LHCN-M2 (cell line): ENCODE data around the gene CNIH2. TPM values are rescaled to one million over a fixed set of nuclear protein-coding genes. Genes with fewer than 3 reads are reported as not detected.
"Not testable (repeated sequence)": the region's sequence is repeated elsewhere in the genome, so short reads cannot be mapped to it uniquely, and the experiment has no call there.

Experiments
- DNase-seq: peaks from one replicate; pipeline ENCODE4 v3.0.0-alpha.2; 2012; ENCODE audit warnings: low read depth
- polyA plus RNA-seq: library from polyadenylated mRNA; unstranded; fragments of >200 nt; gene quantifications from one replicate; pipeline ENCODE4 v1.2.1, GENCODE V29; 2012; ENCODE audit warnings: missing spikeins
- total RNA-seq: library from RNA; depleted of rRNA; stranded (reverse); fragments of >200 nt; gene quantifications from 2 replicates; pipeline ENCODE4 v1.2.3, GENCODE V29; 2014; rRNA removed

Gene CNIH2
- 0.86 and 1.9 TPM in 2 replicates for total RNA-seq
- polyA plus RNA-seq: 1.2 TPM

DNA sequence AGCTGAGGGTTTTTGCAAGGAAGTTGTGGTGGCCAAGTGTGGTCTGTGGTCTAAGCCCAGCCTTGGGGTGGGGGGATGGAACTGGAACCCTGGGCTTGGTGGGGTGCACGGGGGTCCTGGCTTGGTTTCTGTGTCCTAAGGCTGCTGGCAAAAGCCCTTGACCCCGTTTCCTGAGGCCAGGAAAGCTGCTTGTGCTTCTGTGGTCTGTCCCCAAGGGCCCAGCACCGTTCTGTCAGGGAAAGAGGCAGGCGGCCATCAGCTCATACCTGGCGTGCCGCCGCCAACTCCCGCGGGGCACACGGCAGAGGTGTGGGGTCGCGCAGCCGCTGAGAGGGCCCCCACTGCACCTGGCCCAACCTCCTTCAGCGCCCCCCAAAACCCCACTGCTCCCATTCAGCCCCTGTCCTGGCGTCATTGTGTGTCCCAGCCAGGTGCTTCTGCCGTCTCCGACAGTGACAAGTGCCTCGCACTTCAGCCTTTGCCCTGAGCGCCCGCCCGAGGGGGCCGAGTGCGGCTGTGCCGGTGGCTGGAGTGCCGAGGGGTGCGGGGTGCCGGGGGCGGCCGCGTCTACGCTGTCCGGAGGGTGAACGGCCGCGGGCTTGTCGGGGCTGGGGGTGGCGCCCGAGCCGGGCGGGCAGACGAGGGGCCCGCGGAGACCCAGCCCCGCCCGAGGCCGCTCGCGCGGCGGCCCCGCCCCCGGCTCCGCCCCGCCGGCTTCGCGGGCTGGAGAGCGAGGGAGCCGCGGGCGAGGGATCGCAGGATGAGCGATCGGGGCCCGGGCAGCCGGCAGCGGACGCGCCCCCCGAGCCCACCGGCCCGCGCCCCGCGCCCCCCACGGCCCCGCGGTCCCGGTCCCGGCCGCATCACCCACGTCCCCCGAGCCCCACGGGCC, at the start of gene CNIH2:
TSS of gene CNIH2 (plus strand) at position 705 of the 892 bp plus-strand sequence. CDS start 282 bp downstream, outside the sequence.
- no peak for DNase-seq

DNA sequence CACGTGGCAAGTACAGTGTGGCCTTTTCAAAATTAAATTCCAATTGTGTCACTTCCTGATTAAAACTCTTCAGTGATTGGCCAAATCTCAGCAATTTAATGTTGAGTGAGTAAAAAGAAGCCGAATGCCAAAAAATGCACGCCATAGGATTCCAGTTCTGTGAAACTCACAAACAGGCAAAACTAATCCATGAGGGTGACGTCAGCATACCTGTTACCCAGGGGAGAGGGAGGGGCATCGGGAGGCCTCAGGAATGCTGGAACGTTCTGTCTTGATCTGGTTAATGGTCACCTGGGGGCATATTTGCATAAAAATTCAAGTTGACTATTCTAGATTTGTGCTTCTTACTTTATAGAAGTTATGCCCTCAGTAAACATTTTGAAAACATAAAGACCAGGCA, 49.5 kb upstream of the CNIH2 start:
- DNase-seq: no peak

GRCh38 chr11:66230156-66230555, 47.8 kb upstream of the CNIH2 start:
- DNase-seq: no peak

GRCh38 chr11:66230978-66231377, 47.0 kb upstream of the CNIH2 start:
- DNase-seq: no peak

DNA sequence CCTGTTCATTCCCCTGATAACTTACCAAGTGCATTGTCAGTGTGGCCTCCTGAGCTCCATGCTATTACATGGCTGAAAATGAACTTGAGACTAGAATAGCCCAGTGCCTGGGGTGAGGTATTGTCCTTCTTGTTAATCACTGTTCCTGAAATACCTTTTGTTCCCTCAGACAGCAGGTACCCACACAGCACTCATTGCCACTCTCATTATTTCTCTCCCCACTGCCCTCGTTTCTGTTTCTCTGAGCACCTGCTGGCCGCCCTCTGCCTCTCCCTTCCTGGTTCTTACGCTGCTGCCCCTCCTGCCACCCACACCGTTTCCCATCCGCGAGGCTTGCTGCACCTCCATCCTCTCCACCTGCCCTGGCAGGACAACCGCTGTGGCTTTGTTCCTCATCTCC, 46.4 kb upstream of the CNIH2 start:
- no peak for DNase-seq

DNA sequence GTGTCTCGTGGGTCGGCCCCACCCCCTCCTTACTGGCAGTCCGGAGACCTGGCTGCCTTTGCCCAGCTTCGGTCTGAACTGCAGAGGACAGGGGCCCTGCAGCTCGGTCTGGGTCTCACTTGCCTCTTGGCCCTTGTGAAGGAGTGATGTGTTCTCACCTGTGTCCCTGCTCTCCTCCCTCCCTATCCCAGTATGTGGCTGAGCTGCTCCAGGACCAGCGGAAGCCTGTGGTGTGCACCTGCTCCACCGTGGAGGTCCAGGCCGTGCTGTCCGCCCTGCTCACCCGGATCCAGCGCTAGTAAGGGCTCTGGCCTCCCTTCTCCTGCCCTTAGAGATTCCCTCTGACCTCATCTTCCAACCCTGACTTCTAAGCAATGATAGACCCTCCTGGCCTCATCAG, 45.2 kb upstream of the CNIH2 start:
- DNase-seq: no peak

DNA sequence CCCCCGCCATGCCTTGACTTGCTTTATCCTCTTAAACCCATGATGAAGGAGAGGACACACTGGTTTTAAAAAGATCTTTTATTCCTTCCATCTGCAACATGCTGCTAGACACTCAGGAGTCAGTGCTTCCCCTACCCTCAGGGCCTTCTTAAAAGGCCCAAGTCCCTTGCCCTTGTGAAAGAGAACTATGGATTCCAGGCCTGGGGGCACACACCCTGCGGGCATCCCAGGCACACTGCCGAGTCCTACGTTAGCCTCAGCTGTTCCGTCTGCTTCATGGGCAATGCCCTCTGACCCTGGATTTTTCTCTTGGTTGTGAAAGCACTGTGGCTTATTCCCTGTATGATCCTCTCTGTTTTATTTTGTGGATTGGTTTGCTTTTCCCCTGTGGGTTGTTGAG, 44.7 kb upstream of the CNIH2 start:
- no peak for DNase-seq

DNA sequence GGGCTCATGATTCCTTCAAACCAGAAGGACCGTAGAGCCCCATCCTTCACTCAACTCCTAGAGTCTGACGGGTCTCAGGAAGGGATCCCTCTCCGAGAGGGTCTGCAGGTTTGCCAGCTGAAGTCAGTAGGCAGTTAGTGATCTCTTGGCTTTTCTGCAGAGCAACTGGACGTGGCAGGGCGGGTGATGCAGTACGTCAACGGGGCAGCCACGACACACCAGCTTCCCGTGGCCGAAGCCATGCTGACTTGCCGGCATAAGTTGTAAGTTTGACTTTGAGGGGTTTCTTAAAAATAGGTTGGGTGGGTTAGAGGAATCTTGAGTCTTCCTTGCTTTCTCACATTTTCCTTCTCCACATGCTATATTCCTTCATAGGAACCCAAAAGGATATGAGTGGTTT, 42.8 kb upstream of the CNIH2 start:
- no peak for DNase-seq

DNA sequence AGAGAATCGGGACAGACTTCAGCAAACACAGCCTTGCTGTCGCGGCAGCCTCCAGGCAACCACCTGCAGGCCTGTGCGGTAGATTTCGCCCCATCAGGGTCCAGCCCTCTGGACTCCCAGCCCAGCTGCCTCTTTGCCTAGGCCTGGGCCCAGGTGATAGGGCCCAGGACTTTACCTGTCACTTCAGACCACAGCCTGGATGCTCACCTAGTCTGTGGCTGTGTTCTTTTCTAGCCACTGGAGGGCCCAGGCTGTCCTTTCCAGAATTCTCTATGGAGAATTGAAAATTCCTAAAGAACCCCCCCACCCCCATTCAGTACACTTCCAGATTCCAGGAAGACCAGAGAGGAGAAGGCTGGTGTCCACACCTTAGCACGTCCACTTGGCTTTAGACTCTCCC, 40.1 kb upstream of the CNIH2 start:
- no peak for DNase-seq

GRCh38 chr11:66238786-66239413, 39.1 kb upstream of the CNIH2 start:
- no peak for DNase-seq

GRCh38 chr11:66239511-66239910, 38.5 kb upstream of the CNIH2 start:
- DNase-seq: no peak

- no peak for DNase-seq
These were observed 37.8 kb upstream of the CNIH2 start for GRCh38 chr11:66239998-66240780.

GRCh38 chr11:66240781-66241136, 37.2 kb upstream of the CNIH2 start:
- no peak for DNase-seq

DNA sequence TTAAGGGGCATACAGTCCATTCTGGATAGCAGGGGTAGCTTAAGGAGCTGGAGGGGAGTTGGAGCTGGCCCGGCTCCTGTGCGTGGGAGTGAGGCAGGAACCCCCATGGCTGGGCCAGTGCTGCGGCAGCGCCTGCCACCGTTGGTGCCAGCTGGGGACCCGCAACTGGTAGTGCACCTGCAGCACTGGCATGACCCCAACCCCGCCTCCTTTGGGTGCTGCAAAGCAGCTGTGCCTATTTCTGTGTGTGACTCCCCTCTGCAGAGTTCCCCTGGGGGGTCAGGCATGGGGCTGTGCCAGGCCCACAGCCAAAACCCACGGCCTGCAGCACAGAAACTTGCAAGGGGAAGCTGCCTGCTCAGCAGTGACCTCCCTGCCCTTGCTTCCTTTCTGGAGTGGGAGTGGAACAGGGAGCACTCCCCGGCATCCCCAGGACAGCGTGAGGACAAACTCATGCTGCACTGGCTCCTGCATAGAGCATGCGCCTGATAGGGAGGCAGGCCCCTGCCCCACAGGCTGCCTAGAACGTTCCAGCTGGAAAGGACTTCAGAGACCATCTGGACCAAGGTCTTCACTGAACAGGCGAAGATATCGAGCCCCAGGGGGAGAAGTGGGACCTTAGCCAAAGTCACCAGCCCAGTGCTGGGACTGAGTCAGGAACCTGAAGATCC, 35.7 kb upstream of the CNIH2 start:
- DNase-seq: no peak

DNA sequence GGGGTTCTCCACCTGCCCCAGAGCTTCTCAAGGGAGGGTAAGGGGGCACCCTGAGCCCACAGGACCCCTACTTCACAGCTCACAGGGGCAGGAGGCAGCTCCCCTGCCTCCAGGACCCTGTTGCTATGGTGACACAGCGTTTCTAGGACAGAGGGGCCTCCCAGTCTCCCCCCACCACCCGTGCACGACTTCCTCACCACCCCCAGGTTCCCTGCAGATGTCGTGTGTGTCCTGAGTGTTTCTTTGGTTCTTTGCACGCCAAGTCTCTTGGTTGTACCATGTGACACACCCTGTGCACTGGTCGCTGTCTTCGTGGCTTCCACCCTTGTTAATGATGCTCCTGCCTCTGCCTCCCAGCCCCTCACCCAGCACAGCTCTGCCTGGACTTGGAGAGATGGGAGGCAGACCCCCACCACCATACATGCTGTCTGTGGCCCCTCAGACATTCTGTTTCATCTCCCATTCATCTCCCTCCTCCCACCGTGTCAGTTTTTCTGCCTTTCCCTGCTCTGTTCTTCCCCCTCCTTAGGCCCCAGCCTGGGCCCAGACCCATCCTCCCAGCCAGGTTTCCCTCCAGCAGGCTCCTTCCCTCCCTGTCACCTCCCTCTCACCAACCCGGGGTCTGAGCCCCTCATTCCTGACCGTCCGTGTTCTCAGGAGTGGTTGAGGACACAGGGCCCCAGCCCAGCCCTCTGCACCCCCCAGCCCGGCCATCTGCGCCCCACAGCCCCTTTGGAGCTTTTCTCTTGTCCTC, 34.0 kb upstream of the CNIH2 start:
- DNase-seq: no peak

DNA sequence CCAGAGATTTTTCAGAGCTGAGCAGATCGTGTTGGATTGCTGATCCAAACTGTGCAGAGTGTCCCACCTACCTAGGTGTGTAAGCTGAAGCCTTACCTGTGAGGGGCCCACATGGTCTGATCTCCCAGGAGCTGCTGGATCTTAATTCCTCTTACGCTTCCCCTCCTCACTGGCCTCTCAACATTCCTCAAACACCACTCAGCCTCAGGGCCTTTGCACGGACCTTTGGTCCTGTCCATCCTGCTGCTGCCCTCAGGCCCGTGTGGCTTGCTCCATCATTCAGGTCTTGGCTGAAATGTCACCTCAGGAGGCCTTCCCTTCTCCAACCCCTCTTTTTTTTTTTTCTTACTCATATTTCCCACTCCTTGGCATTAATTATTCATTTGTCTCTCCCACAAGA, 30.7 kb upstream of the CNIH2 start:
- no peak for DNase-seq

DNA sequence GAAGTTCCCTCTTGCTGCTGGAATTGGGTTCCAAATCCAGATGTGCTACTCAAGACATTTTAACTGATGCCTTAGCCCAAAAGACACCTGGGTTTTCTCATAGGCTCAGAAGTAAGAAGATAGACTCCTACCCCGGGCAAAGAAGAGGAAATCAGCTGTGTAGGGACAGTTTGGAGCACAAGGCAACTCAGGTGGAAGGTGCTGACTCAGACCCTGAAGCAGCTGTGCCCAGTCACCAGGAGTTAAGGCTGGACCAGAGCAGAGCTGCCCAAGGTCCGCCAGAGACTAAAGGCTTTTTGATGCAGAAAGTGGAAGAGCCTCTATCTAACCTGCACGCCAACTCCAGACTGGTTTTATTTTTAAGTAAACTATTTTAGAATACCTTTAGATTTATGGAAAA, 30.2 kb upstream of the CNIH2 start:
- DNase-seq: no peak

GRCh38 chr11:66248903-66249302, 29.1 kb upstream of the CNIH2 start:
- no peak for DNase-seq

- no peak for DNase-seq
These were observed 26.2 kb upstream of the CNIH2 start for GRCh38 chr11:66251809-66252208.

GRCh38 chr11:66253081-66253480, 24.9 kb upstream of the CNIH2 start:
- not testable (repeated sequence) for DNase-seq

- no peak for DNase-seq
These were observed 19.5 kb upstream of the CNIH2 start for GRCh38 chr11:66258473-66258893.
